Measurements from ENCODE around the gene BMPR1B. TPM values are rescaled to one million over a fixed set of nuclear protein-coding genes. Genes with fewer than 3 reads are reported as not detected.

The BMPR1B gene
- total RNA-seq, 1 donor from 2014 or later, result not detected

GRCh38 chr4:95071851-95072250, 314.1 kb downstream of the BMPR1B start:
- ChIA-PET POLR2A (no interaction called here), CTCF (no interaction called here)
- ATAC-seq (ENCODE audit: low read depth) (no peak), DNase-seq (no peak)
- Mint-ChIP-seq H3K36me3 (ENCODE audit: low read depth) (no peaks in the 10 kb centered on the region), H3K4me3 (no peak overlapping the region), H3K27ac (no peak overlapping the region), H3K4me1 (no peaks in the 10 kb centered on the region), H3K9me3 (no peaks in the 10 kb centered on the region), H3K27me3 (no peaks in the 10 kb centered on the region)
- no peak for TF ChIP-seq CTCF (IDR thresholded peaks at IDR 0.05)
- intact Hi-C loops (cut with micrococcal nuclease), result no loop called here

- ATAC-seq (ENCODE audit: low read depth), result no peak
- Mint-ChIP-seq H3K4me1 (no peaks in the 10 kb centered on the region), H3K36me3 (ENCODE audit: low read depth) (no peaks in the 10 kb centered on the region), H3K27me3 (no peaks in the 10 kb centered on the region), H3K4me3 (no peak overlapping the region), H3K27ac (no peak overlapping the region), H3K9me3 (no peaks in the 10 kb centered on the region)
- ChIA-PET POLR2A (no interaction called here), CTCF (no interaction called here)
- intact Hi-C loops (cut with micrococcal nuclease), result no loop called here
- no peak for TF ChIP-seq CTCF (IDR thresholded peaks at IDR 0.05)
- DNase-seq, result no peak
Observed at GRCh38 chr4:95073646-95074045, 315.9 kb downstream of the BMPR1B start.

GRCh38 chr4:95077864-95078263, 320.1 kb downstream of the BMPR1B start:
- no peaks in the 10 kb centered on the region for H3K27me3 Mint-ChIP-seq
- intact Hi-C loops (cut with micrococcal nuclease), result no loop called here
- TF ChIP-seq CTCF (IDR thresholded peaks at IDR 0.05), result no peak
- ATAC-seq (ENCODE audit: low read depth) (no peak), DNase-seq (no peak)
- no peaks in the 10 kb centered on the region for H3K4me1 Mint-ChIP-seq
- ChIA-PET CTCF (interaction anchor here (1.0 kb wide), 1 partner anchor 25 kb away, joined by 3 read pairs; no protein-coding TSS in a partner anchor), POLR2A (no interaction called here)
- H3K27ac Mint-ChIP-seq, result no peak overlapping the region
- H3K36me3 Mint-ChIP-seq (ENCODE audit: low read depth), result no peaks in the 10 kb centered on the region
- H3K4me3 Mint-ChIP-seq, result no peak overlapping the region
- H3K9me3 Mint-ChIP-seq, result no peaks in the 10 kb centered on the region

GRCh38 chr4:95080969-95081368, 323.2 kb downstream of the BMPR1B start:
- TF ChIP-seq CTCF (IDR thresholded peaks at IDR 0.05), result no peak
- intact Hi-C loops (cut with micrococcal nuclease), result no loop called here
- Mint-ChIP-seq H3K4me1 (no peaks in the 10 kb centered on the region), H3K9me3 (no peaks in the 10 kb centered on the region), H3K36me3 (ENCODE audit: low read depth) (no peaks in the 10 kb centered on the region), H3K27me3 (no peaks in the 10 kb centered on the region), H3K27ac (no peak overlapping the region), H3K4me3 (no peak overlapping the region)
- no peak for ATAC-seq (ENCODE audit: low read depth)
- DNase-seq, result no peak
- POLR2A ChIA-PET, result no interaction called here
- CTCF ChIA-PET, result no interaction called here

GRCh38 chr4:95084584-95084983, 326.8 kb downstream of the BMPR1B start:
- no peaks in the 10 kb centered on the region for H3K27me3 Mint-ChIP-seq
- CTCF ChIA-PET, result no interaction called here
- H3K4me3 Mint-ChIP-seq, result no peak overlapping the region
- no peaks in the 10 kb centered on the region for H3K4me1 Mint-ChIP-seq
- DNase-seq (no peak), ATAC-seq (ENCODE audit: low read depth) (no peak)
- no peak for TF ChIP-seq CTCF (IDR thresholded peaks at IDR 0.05)
- H3K9me3 Mint-ChIP-seq, result peaks cover 2% of the 10 kb centered on the region
- H3K27ac Mint-ChIP-seq, result no peak overlapping the region
- POLR2A ChIA-PET, result no interaction called here
- intact Hi-C loops (cut with micrococcal nuclease), result no loop called here
- no peaks in the 10 kb centered on the region for H3K36me3 Mint-ChIP-seq (ENCODE audit: low read depth)
